NB4 (cell line): ENCODE data around the gene GORASP1.

Experiments used
- DNase-seq: peaks from one replicate; pipeline ENCODE4 v3.0.0; 2010; ENCODE audit warnings: low read depth
- H3K4me3 ChIP-seq: one replicate; pipeline ENCODE4 v1.5.1; 2011; ENCODE audit warnings: mild to moderate bottlenecking, low read depth, low read length, moderate library complexity
- CTCF ChIP-seq: IDR thresholded peaks from one replicate; pipeline ENCODE4 v1.5.1; 2012; ENCODE audit warnings: low read depth, low read length
- MAX ChIP-seq: IDR thresholded peaks from 2 replicates; pipeline ENCODE4 v1.6.1; 2011; ENCODE audit warnings: low read depth, low read length
- MYC ChIP-seq: IDR thresholded peaks from 2 replicates; pipeline ENCODE4 v1.6.1; 2011; ENCODE audit warnings: low read depth, low read length
- POLR2A ChIP-seq: IDR thresholded peaks from 2 replicates; pipeline ENCODE4 v1.6.1; 2011; ENCODE audit warnings: mild to moderate bottlenecking; ENCODE audit not compliant: insufficient read length; ENCODE audit errors: extremely low read depth

Gene GORASP1

GRCh38 chr3:39128951-39129350 lies 21.5 kb upstream of the GORASP1 start:
- TF ChIP-seq MYC (no peak), MAX (no peak), CTCF (no peak), POLR2A (no peak)
- DNase-seq = no peak
- H3K4me3 ChIP-seq = no peak overlapping the region

- no peak for TF ChIP-seq CTCF
- no peak for TF ChIP-seq POLR2A
- no peak for TF ChIP-seq MAX
- no peak for TF ChIP-seq MYC
- DNase-seq = no peak
- no peak overlapping the region for H3K4me3 ChIP-seq
Observed at GRCh38 chr3:39127908-39128304, 20.5 kb upstream of the GORASP1 start.

- DNase-seq = no peak
- no peak for TF ChIP-seq MYC
- no peak for TF ChIP-seq MAX
- no peak for TF ChIP-seq CTCF
- no peak for TF ChIP-seq POLR2A
- no peak overlapping the region for H3K4me3 ChIP-seq
Observed at GRCh38 chr3:39127269-39127907, 20.0 kb upstream of the GORASP1 start.

GRCh38 chr3:39126532-39127071 lies 19.2 kb upstream of the GORASP1 start:
- no peak overlapping the region for H3K4me3 ChIP-seq
- peak; percentile 59 for DNase-seq
- TF ChIP-seq CTCF (peak; percentile 52), MAX (no peak), POLR2A (no peak), MYC (no peak)

- H3K4me3 ChIP-seq = no peak overlapping the region
- TF ChIP-seq CTCF (no peak), MAX (no peak), MYC (no peak), POLR2A (no peak)
- no peak for DNase-seq
Observed at GRCh38 chr3:39125841-39126500, 18.5 kb upstream of the GORASP1 start.
